Esophagus muscularis mucosa (tissue), 3 donors: ENCODE results near the gene BTD.

ENCODE experiments used
- POLR2A ChIP-seq: fragments of 450-650 bp; IDR thresholded peaks from one replicate; pipeline ENCODE4 v1.6.1; 2017; ENCODE audit warnings: antibody characterized with exemption, moderate library complexity, mild to moderate bottlenecking, low read depth
- TF ChIP-seq, protein P1 (sequence below), 3 experiments: fragments of 200-600 bp in 2 of 3; fragments of 450-650 bp in 1 of 3; sonication (generic) in 2 of 3; IDR thresholded peaks; one replicate each; pipeline ENCODE4 v1.5.1; 2017 to 2019; ENCODE audit warnings: antibody characterized with exemption in 3 of 3, mild to moderate bottlenecking in 2 of 3, moderate library complexity in 1 of 3

DNA sequence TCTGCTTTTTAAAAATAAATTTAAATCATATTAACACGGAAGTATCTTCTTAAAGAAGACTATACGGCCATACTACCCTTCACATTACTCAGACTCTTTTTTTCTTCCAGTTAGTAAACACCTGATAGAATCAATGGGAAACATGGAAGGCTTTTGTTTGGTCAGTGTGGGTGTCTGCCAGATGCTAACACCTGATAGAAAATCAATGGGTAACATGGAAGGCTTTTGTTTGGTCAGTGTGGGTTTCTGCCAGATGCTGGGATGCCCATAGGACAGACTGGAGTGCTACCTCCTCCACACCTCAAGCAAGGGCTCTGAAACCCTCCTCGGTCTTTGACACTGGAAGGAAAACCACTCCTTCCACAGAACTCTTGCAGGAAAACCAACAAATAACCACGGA lies 29.4 kb upstream of the BTD start:
- TF ChIP-seq, protein P1, sequence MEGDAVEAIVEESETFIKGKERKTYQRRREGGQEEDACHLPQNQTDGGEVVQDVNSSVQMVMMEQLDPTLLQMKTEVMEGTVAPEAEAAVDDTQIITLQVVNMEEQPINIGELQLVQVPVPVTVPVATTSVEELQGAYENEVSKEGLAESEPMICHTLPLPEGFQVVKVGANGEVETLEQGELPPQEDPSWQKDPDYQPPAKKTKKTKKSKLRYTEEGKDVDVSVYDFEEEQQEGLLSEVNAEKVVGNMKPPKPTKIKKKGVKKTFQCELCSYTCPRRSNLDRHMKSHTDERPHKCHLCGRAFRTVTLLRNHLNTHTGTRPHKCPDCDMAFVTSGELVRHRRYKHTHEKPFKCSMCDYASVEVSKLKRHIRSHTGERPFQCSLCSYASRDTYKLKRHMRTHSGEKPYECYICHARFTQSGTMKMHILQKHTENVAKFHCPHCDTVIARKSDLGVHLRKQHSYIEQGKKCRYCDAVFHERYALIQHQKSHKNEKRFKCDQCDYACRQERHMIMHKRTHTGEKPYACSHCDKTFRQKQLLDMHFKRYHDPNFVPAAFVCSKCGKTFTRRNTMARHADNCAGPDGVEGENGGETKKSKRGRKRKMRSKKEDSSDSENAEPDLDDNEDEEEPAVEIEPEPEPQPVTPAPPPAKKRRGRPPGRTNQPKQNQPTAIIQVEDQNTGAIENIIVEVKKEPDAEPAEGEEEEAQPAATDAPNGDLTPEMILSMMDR (IDR thresholded peaks at IDR 0.05): no peak
- no peak for TF ChIP-seq POLR2A
